DND-41 (cell line): ENCODE results near the gene POLN.

ENCODE experiments used
- EZH2 ChIP-seq: IDR thresholded peaks from 3 replicates; pipeline ENCODE4 v1.6.1; 2012; ENCODE audit warnings: borderline replicate concordance, low read depth, mild to moderate bottlenecking, moderate library complexity, low read length, inconsistent platforms; ENCODE audit not compliant: severe bottlenecking
- TF ChIP-seq, protein P1 (sequence below): IDR thresholded peaks from 2 replicates; pipeline ENCODE4 v1.5.1; 2012; ENCODE audit warnings: borderline replicate concordance, low read length, moderate library complexity, mild to moderate bottlenecking; ENCODE audit not compliant: poor library complexity, severe bottlenecking; ENCODE audit errors: extremely low read depth

DNA sequence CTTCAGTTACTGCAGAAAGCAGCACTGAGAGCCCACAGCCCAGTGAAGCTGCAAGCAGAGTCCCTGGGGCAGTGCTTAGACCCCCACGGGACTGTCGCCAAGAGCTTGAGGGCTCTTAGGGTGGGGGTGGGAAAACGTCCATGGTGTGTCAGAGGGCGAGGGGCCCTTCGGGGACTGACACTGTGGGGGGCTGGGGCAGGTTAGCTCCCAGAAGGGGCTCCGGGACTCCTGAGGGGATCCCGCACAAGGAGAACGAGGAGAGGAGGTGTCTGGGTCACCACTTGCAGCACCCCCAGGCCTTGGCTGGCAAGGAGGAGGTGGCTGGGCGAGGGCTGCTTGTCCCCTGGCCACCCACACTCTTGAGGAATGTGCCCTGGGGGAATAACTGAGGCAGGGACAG, 162.0 kb downstream of the POLN start:
- TF ChIP-seq, protein P1, sequence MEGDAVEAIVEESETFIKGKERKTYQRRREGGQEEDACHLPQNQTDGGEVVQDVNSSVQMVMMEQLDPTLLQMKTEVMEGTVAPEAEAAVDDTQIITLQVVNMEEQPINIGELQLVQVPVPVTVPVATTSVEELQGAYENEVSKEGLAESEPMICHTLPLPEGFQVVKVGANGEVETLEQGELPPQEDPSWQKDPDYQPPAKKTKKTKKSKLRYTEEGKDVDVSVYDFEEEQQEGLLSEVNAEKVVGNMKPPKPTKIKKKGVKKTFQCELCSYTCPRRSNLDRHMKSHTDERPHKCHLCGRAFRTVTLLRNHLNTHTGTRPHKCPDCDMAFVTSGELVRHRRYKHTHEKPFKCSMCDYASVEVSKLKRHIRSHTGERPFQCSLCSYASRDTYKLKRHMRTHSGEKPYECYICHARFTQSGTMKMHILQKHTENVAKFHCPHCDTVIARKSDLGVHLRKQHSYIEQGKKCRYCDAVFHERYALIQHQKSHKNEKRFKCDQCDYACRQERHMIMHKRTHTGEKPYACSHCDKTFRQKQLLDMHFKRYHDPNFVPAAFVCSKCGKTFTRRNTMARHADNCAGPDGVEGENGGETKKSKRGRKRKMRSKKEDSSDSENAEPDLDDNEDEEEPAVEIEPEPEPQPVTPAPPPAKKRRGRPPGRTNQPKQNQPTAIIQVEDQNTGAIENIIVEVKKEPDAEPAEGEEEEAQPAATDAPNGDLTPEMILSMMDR: no peak
- no peak for TF ChIP-seq EZH2
